ENCODE data around the gene KRTAP12-2. TPM values are rescaled to one million over a fixed set of nuclear protein-coding genes. Genes with fewer than 3 reads are reported as not detected.

KRTAP12-2 gene
- polyA plus RNA-seq, 1 donor (not counting 4 experiments of a cell fraction or from before 2014, with no cell fraction given) = not detected

- no peaks in the 10 kb centered on the region for H3K9me1 ChIP-seq (ENCODE audit: control insufficient read depth, extremely low read depth, insufficient read depth, low read length)
- FAIRE-seq (no peak), DNase-seq (ENCODE audit: low read depth, low spot score) (no peak)
- no peaks in the 10 kb centered on the region for H3K36me3 ChIP-seq (ENCODE audit: control insufficient read depth in 2 of 2, extremely low read depth in 1 of 2, insufficient read depth in 2 of 2, low read length in 2 of 2)
- no peak overlapping the region for H3K4me2 ChIP-seq (ENCODE audit: control insufficient read depth, extremely low read depth, insufficient read depth, low read depth, low read length)
- no peaks in the 10 kb centered on the region for H3K4me1 ChIP-seq (ENCODE audit: control insufficient read depth, extremely low read depth, insufficient read depth, low read length)
- H3K9me3 ChIP-seq (ENCODE audit: control insufficient read depth, low read depth, low read length) = no peaks in the 10 kb centered on the region
- H3K27ac ChIP-seq (ENCODE audit: control insufficient read depth, insufficient read depth, low read length) = no peak overlapping the region
- no peak overlapping the region for H2AFZ ChIP-seq (ENCODE audit: control insufficient read depth, low read length)
- dilution Hi-C loops (cut with MboI; ENCODE audit: extremely low pct_ligation_motif_present, low sequenced_read_pairs) = no loop called here
- H3K27me3 ChIP-seq (ENCODE audit: control insufficient read depth, extremely low read depth, insufficient read depth, low read length) = peaks cover 21% of the 10 kb centered on the region
- no peaks in the 10 kb centered on the region for H4K20me1 ChIP-seq (ENCODE audit: control insufficient read depth, extremely low read depth, insufficient read depth, low read length)
- H3K4me3 ChIP-seq (ENCODE audit: control insufficient read depth in 2 of 3, extremely low read depth in 1 of 3, insufficient read depth in 2 of 3, low read depth in 1 of 3, low read length in 3 of 3) = no peak overlapping the region
- H3K79me2 ChIP-seq (ENCODE audit: control insufficient read depth, insufficient read depth, low read length) = no peaks in the 10 kb centered on the region
- H3K9ac ChIP-seq (ENCODE audit: control insufficient read depth, extremely low read depth, insufficient read depth, low read length) = no peak overlapping the region
- TF ChIP-seq CTCF (optimal IDR thresholded peaks at IDR 0.05 in 1 of 3, IDR thresholded peaks at IDR 0.05 in 1 of 3, conservative IDR thresholded peaks at IDR 0.05 in 1 of 3; ENCODE audit: extremely low read depth in 1 of 3, insufficient read depth in 2 of 3, low read length in 3 of 3) = no peak
These were observed 34.3 kb upstream of the KRTAP12-2 start for GRCh38 chr21:44701023-44701400.

DNA sequence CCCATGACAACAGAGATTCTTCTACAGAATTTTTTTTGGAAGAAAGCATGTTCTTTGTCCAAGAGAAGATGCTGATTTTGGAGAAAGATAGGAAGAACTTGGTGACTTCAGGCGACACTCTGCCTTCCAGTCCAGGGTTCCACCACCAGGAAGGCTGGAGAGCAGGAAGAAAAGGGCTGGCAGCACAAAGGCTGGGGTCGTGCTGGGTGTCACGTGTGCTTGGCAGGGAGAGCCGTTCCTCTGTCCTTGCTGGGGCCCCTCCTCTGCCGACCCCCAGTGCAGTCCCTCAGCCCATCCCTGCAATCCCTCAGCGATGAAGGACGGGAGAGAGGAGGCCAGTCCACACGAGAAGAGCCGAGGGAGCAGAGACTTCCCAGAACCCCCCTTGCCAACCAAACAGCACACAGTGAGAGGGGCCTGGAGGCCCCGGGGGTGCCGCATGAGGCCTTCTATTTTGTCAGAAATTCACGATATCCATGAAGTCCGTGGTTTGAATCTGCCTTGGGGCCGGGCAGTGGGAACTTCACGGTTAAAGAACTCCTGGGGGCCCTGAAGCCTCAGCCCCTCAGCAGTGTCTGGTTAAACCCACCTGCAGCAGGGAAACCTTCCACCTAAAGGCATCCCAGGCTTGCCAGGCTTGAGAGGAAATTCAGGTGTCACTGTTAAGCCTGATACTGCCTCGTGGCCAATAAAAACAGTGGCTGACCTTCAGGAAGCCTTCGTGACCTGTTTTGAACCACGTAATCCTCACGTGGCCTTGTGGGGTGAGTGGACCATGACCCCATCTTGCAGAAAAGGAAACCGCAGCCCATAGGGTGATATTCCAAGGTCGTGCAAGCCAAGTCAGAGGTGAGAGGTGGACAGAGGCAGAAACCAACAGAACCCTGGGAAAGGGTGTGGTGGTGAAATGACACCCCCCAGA, 33.6 kb upstream of the KRTAP12-2 start:
- Histone ChIP-seq H3K27ac (ENCODE audit: control insufficient read depth, insufficient read depth, low read length) (no peak overlapping the region), H4K20me1 (ENCODE audit: control insufficient read depth, extremely low read depth, insufficient read depth, low read length) (no peaks in the 10 kb centered on the region), H3K4me3 (ENCODE audit: control insufficient read depth in 2 of 3, extremely low read depth in 1 of 3, insufficient read depth in 2 of 3, low read depth in 1 of 3, low read length in 3 of 3) (no peak overlapping the region), H3K27me3 (ENCODE audit: control insufficient read depth, extremely low read depth, insufficient read depth, low read length) (peaks cover 21% of the 10 kb centered on the region), H2AFZ (ENCODE audit: control insufficient read depth, low read length) (no peak overlapping the region), H3K4me2 (ENCODE audit: control insufficient read depth, extremely low read depth, insufficient read depth, low read depth, low read length) (no peak overlapping the region), H3K36me3 (ENCODE audit: control insufficient read depth in 2 of 2, extremely low read depth in 1 of 2, insufficient read depth in 2 of 2, low read length in 2 of 2) (no peaks in the 10 kb centered on the region), H3K9me1 (ENCODE audit: control insufficient read depth, extremely low read depth, insufficient read depth, low read length) (no peaks in the 10 kb centered on the region), H3K4me1 (ENCODE audit: control insufficient read depth, extremely low read depth, insufficient read depth, low read length) (no peaks in the 10 kb centered on the region), H3K79me2 (ENCODE audit: control insufficient read depth, insufficient read depth, low read length) (no peaks in the 10 kb centered on the region), H3K9ac (ENCODE audit: control insufficient read depth, extremely low read depth, insufficient read depth, low read length) (no peak overlapping the region), H3K9me3 (ENCODE audit: control insufficient read depth, low read depth, low read length) (no peaks in the 10 kb centered on the region)
- TF ChIP-seq EZH2 (IDR thresholded peaks at IDR 0.05; ENCODE audit: low read length) (no peak), CTCF (optimal IDR thresholded peaks at IDR 0.05 in 1 of 3, IDR thresholded peaks at IDR 0.05 in 1 of 3, conservative IDR thresholded peaks at IDR 0.05 in 1 of 3; ENCODE audit: extremely low read depth in 1 of 3, insufficient read depth in 2 of 3, low read length in 3 of 3) (no peak)
- DNase-seq (ENCODE audit: low read depth, low spot score) = no peak
- dilution Hi-C loops (cut with MboI; ENCODE audit: extremely low pct_ligation_motif_present, low sequenced_read_pairs) = no loop called here
- FAIRE-seq = no peak
